ENCODE data around the gene PDZRN3.

DNA sequence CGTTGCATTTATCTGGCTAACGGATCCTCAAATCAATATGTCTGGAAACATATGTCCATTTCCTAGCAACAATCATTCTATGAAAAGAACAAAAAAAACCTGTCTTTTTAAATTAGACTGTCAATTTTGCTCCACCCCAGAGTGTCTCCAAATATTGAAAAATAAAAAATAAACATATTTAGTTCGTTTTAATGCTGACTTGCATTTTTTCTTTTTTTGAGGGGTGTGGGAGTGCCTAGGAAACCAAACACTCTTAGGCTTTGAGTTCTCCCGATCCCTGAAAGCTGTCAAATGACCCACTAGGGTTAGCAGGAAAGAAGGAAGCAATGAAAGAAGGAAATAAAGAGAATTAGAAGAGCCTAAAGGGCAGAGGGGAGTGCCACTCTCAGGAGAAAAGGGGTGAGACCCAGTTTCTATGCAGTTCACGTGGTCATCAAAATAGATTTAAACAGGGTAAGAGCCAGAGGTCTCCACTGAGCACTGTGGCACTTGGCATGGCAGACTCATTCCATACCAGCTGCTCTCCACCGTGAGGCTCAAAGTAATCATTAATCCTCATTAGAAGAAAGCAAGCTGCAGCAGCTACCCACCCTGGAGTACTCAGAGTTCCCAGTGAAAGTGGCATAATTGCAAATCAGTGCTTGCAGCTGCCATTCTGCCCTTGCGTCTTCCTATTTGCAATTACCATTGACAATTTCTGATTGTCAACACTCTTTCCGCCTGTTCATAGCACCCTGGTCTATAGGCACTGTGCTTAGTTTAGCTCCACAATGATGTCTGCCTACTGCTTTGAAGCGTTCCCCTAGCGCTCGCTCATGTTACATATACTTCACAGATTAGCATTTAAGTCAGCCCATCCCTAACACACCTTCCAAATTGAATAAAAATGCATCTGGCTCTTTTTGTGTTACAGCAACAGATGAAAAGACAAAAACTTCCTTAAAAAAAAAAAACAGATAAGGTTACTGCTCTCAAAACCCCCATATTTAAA, 32.3 kb downstream of the PDZRN3 start:
- TF ChIP-seq, protein P1, sequence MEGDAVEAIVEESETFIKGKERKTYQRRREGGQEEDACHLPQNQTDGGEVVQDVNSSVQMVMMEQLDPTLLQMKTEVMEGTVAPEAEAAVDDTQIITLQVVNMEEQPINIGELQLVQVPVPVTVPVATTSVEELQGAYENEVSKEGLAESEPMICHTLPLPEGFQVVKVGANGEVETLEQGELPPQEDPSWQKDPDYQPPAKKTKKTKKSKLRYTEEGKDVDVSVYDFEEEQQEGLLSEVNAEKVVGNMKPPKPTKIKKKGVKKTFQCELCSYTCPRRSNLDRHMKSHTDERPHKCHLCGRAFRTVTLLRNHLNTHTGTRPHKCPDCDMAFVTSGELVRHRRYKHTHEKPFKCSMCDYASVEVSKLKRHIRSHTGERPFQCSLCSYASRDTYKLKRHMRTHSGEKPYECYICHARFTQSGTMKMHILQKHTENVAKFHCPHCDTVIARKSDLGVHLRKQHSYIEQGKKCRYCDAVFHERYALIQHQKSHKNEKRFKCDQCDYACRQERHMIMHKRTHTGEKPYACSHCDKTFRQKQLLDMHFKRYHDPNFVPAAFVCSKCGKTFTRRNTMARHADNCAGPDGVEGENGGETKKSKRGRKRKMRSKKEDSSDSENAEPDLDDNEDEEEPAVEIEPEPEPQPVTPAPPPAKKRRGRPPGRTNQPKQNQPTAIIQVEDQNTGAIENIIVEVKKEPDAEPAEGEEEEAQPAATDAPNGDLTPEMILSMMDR (IDR thresholded peaks at IDR 0.05) = no peak
- no peak for TF ChIP-seq POLR2A (IDR thresholded peaks at IDR 0.05)
- no peak for TF ChIP-seq POLR2AphosphoS5 (IDR thresholded peaks at IDR 0.05)
- TF ChIP-seq EP300 (IDR thresholded peaks at IDR 0.05) = no peak
